Measurements from ENCODE around the gene RTF1.
A peak's percentile ranks its signal among the peaks of the same experiment; 100 is the strongest.
"Not testable (repeated sequence)": the region's sequence is repeated elsewhere in the genome, so short reads cannot be mapped to it uniquely, and the experiment has no call there.

RTF1 gene

DNA sequence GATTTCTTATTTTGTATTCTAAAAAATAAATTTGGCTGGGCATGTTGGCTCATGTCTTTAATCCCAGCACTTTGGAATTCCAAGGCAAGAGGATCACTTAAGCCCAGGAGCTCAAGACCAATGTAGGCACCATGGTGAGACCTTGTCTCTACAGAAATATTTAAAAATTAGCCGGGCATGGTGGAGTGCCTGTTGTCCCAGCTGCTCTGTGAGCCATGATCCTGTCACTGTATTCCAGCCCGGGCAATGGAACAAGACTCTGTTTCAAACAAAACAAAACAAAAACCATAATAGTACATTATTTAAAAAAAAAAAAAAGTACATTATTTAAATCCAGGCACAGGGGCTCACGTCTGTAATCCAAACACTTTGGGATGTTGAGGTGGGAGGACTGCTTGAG is 5.5 kb upstream of the RTF1 start:
- intact Hi-C loops (cut with DNase I; ENCODE audit: low total_unique reads) = no loop called here
- Histone ChIP-seq H3K27me3 (no peaks in the 10 kb centered on the region), H3K27ac (no peak overlapping the region), H3K4me1 (peaks cover 0 to 13% (median 8%) of the 10 kb centered on the region in 4 donors), H3K4me3 (no peak overlapping the region), H3K36me3 (no peaks in the 10 kb centered on the region), H3K9me3 (no peaks in the 10 kb centered on the region)
- no peak for DNase-seq
- TF ChIP-seq, protein P1, sequence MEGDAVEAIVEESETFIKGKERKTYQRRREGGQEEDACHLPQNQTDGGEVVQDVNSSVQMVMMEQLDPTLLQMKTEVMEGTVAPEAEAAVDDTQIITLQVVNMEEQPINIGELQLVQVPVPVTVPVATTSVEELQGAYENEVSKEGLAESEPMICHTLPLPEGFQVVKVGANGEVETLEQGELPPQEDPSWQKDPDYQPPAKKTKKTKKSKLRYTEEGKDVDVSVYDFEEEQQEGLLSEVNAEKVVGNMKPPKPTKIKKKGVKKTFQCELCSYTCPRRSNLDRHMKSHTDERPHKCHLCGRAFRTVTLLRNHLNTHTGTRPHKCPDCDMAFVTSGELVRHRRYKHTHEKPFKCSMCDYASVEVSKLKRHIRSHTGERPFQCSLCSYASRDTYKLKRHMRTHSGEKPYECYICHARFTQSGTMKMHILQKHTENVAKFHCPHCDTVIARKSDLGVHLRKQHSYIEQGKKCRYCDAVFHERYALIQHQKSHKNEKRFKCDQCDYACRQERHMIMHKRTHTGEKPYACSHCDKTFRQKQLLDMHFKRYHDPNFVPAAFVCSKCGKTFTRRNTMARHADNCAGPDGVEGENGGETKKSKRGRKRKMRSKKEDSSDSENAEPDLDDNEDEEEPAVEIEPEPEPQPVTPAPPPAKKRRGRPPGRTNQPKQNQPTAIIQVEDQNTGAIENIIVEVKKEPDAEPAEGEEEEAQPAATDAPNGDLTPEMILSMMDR (IDR thresholded peaks at IDR 0.05) = no peak

DNA sequence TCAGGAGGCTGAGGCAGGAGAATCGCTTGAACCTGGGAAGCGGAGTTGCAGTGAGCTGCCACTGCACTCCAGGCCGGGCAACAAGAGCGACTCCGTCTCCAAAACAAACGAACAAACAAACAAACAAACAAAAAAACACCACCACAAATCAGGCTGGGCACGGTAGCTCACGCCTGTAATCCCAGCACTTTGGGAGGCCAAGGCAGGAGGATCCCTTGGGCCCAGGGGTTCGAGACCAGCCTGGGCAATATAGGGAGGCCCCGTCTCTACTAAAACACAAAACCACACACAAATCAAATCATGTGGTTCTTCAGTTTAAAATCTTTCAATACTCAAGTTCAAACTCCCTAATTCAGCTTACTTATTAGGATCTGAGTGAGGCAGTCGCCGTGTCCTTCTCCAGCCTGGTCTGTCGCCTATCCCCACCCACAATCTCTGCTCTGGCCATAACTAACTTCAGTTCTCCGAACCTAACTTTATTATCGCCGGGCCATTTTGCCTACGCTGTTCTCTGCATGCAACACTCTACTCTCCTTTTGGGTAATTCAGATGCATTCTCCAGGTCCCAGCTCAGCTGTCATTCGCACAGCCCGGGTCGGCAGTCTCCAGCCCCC is 660 bp upstream of the RTF1 start:
- TF ChIP-seq, protein P1 (IDR thresholded peaks at IDR 0.05) = no peak
- no peak for DNase-seq
- no peaks in the 10 kb centered on the region for H3K9me3 ChIP-seq
- H3K27ac ChIP-seq = peak overlapping the region; percentile 87 to 88
- H3K4me3 ChIP-seq = peak overlapping the region; percentile 93 to 95
- intact Hi-C loops (cut with DNase I; ENCODE audit: low total_unique reads) = loop anchor here (5.0 kb wide), 1 partner anchor 184 kb away; the partner anchor contains the start of genes CHP1 and EXD1
- H3K4me1 ChIP-seq = peaks cover 0 to 40% (median 27%) of the 10 kb centered on the region in 4 donors
- no peaks in the 10 kb centered on the region for H3K36me3 ChIP-seq
- no peaks in the 10 kb centered on the region for H3K27me3 ChIP-seq

DNA sequence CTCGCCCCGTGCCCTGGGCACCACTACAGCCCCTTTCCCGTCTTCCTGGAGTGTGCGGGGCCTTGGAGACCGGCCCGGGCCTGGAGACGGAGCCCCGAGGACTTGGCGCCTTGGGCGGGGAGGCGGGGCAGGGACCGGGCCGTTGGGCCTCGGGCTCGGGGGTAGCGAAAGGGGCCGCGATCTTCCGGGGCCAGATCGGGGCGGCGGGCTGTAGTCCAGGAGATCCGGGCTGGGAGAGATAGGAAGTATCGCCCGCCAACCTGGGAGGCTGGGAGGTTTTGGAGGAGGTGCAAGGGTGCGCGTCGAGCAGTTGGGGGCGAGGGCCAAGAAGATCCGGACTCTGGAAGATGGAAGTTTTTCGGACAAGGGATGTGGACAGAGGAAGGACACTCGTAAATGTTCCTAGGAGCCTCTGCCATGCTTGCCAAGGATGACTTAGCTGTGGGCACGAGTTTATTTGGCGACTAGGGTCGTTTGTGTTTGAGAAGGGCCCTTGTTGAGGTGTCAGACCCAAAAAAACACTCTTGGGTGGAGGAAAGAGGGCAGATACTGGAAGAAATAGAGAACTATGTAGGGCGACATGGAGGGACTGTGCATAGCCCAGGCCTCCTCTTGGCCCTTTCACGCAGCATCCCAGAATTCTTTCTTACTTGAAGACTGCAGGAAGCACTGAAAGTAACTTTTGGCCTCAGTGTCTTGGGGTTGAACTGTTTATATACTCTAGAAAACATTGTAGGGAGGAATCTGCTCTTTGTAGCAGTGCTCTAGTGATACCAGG is 712 bp downstream of the RTF1 start:
- TF ChIP-seq, protein P1 (IDR thresholded peaks at IDR 0.05) = no peak
- H3K36me3 ChIP-seq = no peaks in the 10 kb centered on the region
- H3K4me1 ChIP-seq = peaks cover 0 to 47% (median 31%) of the 10 kb centered on the region in 4 donors
- no peaks in the 10 kb centered on the region for H3K9me3 ChIP-seq
- peak overlapping the region; percentile 93 to 95 for H3K4me3 ChIP-seq
- DNase-seq = no peak
- intact Hi-C loops (cut with DNase I; ENCODE audit: low total_unique reads) = loop anchor here (5.0 kb wide), 1 partner anchor 185 kb away; the partner anchor contains the start of genes CHP1 and EXD1
- H3K27ac ChIP-seq = peak overlapping the region; percentile 87 to 88
- H3K27me3 ChIP-seq = no peaks in the 10 kb centered on the region

DNA sequence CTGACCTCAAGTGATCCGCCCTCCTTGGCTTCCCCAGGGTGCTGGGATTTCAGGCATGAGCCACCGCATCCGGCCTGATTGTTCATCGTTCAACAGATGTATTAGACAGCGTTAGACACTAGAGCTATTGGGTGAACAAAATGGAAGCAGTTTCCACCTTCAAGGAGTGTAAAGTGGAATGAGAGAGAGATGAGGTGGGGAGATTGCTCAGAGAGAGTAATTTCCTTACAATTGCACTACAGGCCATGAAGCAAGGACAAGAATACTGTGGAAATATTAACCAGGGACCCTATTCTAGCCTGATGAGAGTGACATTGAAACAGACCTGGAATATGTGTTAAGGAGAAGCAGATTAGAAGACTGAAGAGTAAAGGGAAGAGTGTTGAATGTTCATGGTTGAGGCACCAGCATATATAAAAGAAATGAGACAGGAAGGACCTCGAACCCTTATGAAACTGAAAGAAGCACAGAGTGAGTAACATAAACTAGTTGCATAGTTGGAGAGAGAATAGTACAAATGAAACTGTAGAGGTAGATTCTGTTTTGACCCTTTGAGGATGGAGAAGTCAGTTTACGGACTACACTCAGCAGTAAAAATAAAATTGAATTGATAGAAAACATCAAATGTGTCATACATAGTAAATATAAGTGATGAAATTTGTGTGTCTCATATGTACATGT is 7.2 kb downstream of the RTF1 start:
- DNase-seq = no peak
- intact Hi-C loops (cut with DNase I; ENCODE audit: low total_unique reads) = no loop called here
- Histone ChIP-seq H3K4me3 (no peak overlapping the region), H3K4me1 (peaks cover 0 to 21% (median 10%) of the 10 kb centered on the region in 4 donors), H3K9me3 (no peaks in the 10 kb centered on the region), H3K27ac (no peak overlapping the region), H3K27me3 (no peaks in the 10 kb centered on the region), H3K36me3 (no peaks in the 10 kb centered on the region)
- TF ChIP-seq, protein P1 (IDR thresholded peaks at IDR 0.05) = no peak

DNA sequence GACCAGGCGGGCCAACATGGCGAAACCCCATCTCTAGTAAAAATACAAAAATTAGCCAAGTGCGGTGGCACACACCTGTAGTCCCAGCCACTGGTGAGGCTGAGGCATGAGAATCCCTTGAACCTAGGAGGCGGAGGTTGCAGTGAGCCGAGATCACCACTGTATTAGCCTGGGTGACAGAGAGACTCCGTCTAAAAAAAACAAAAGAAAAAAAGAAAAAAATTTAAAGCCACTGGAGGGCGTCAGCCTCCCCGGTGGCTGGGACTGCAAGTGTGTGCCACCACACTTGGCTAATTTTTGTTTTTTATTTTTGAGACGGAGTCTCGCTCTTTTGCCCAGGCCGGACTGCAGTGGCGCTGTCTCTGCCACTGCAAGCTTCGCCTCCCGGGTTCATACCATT is 7.9 kb downstream of the RTF1 start:
- DNase-seq = no peak
- Histone ChIP-seq H3K4me1 (peaks cover 0 to 20% (median 10%) of the 10 kb centered on the region in 4 donors), H3K4me3 (no peak overlapping the region), H3K36me3 (no peaks in the 10 kb centered on the region), H3K27ac (no peak overlapping the region), H3K27me3 (no peaks in the 10 kb centered on the region), H3K9me3 (no peaks in the 10 kb centered on the region)
- TF ChIP-seq, protein P1 (IDR thresholded peaks at IDR 0.05) = no peak
- intact Hi-C loops (cut with DNase I; ENCODE audit: low total_unique reads) = no loop called here

DNA sequence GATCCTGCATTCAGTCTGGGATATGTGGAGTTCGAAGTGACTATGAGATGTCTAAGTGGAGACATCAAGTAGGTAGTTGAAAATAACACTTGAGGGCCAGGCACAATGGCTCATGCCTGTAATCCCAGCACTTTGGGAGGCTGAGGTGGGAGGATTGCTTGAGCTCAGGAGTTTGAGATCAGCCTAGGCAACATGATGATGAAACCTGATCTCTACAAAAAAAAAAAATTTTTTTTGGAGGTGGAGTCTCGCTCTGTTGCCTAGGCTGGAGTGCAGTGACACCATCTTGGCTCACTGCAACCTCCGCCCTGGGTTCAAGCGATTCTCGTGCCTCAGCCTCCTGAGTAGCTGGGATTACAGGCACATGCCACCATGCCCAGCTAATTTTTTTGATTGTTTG is 9.0 kb downstream of the RTF1 start:
- H3K9me3 ChIP-seq; H3K27ac ChIP-seq; H3K4me3 ChIP-seq; H3K36me3 ChIP-seq; intact Hi-C loops (cut with DNase I; ENCODE audit: low total_unique reads); DNase-seq; H3K27me3 ChIP-seq: not testable (repeated sequence)
- peaks cover 0 to 11% (median 4%) of the 10 kb centered on the region in 4 donors for H3K4me1 ChIP-seq

All from tibial artery (tissue), 4 donors.